DMS153 treated with DMSO at 0.1 percent for 48 hours (cell line): ENCODE results near the gene ZNF506.
"Not testable (repeated sequence)": the region's sequence is repeated elsewhere in the genome, so short reads cannot be mapped to it uniquely, and the experiment has no call there.

ENCODE experiments used
- DNase-seq: peaks from one replicate; lab custom pipeline; 2025; ENCODE audit not compliant: unreplicated experiment; lab: John Stamatoyannopoulos, UW

ZNF506 gene

DNA sequence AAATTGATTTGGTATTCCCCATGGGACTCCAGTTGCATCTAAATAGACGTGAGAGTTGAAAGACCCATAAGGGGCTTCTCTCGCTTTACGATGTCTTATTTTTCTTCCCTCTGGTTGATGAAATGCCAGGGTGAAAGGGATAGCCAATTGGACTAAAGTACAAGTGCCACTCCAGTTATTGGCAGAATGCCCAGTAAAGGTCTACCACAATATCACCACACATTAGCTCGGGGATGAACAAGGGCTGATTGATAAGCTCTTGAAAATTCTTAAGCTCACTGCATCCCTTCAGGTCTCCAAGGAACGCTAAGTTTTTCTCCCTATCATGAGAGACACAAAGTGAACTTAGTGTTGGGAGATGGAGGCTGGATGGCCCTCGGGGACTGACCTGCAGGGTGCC, 39.8 kb downstream of the ZNF506 start:
- peak; percentile 26 for DNase-seq

DNA sequence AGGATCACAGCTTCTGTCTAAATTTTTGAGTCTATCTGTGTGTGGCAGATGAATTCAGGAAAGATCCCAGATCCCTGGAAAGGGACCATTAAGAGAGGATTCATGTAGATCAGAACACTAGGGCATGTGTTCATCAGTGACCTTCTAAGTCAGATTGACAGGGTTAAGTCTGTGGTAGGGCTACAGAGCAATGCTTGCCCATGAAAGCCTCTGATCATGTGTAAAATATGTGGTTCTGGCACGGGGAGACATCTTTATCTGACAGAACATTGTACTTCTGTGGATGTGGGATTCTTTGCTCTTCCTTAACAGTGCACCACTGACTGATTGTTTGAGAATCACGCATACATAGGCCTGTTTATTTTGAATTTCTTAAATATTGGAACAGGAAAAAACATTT, 42.9 kb downstream of the ZNF506 start:
- no peak for DNase-seq

DNA sequence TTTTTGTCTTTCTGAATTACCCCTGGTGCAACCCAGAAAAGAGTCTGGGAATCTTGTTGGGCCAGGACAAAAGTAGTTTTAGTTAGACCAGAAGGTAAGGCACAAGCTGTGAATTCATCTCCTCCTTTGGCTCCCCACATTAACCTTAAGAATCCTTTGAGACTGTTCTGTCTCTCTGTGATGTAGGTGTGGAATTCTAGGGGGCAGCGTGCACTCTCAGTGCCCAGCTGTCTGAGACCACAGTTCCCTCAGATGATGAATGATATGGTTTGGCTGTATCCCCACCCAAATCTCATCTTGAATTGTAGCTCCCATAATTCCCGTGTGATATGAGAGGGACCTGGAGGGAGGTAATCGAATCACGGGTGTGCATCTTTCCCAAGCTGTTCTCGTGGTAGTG, 43.9 kb downstream of the ZNF506 start:
- DNase-seq: no peak

DNA sequence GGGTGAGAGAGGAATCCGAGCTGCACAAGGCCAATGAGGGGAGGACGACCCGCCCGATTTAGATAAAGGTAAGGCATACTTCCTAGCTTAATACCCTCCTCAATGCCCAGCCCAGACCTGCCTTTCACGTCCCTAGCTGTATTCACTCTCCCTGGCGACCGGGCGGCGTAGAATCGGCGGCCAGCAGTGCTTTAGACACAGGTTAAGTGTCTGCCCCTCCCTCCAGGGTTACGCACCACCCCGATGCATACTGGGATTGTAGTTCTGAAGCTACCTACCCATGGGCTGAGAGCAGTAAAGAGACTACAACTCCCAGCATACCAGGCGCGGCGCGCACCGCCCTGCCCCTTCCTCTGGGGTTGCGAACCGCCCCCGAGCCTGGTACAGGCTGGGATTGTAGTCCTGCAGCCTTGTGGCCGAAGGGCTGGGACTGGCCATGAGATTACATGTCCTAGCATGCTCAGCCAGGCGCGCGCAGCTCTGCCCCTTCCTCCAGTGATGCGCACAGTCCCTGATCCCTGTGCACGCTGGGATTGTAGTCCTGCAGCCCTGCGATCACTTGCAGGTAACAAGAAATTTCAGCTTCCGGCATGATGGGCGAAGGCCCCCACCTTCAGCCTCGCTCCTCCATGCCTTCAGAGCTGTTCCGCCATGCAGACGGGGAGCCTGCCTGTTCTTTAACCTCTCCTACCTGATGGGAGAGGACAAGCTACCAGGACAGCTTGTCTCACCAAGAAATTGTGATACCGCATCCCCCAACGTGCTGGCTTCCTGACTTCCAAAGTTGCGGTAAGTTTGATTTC, 45.1 kb downstream of the ZNF506 start:
- peak; percentile 94 for DNase-seq

DNA sequence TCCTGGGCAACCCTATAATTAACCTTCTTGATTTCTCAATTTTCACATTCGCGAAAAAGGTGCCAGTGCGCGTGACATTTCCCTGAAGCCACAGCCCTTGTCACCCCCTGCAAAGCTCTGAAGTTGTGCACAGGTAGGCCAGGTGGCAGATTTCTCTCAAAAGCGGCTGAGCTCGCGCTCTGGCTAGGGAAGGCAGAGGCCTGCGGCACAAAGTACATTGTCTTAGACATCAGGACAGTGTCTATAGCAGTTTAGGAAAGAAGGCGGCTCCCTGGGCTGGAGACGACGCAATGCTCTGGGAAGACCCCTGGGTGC, 45.7 kb downstream of the ZNF506 start:
- no peak for DNase-seq

DNA sequence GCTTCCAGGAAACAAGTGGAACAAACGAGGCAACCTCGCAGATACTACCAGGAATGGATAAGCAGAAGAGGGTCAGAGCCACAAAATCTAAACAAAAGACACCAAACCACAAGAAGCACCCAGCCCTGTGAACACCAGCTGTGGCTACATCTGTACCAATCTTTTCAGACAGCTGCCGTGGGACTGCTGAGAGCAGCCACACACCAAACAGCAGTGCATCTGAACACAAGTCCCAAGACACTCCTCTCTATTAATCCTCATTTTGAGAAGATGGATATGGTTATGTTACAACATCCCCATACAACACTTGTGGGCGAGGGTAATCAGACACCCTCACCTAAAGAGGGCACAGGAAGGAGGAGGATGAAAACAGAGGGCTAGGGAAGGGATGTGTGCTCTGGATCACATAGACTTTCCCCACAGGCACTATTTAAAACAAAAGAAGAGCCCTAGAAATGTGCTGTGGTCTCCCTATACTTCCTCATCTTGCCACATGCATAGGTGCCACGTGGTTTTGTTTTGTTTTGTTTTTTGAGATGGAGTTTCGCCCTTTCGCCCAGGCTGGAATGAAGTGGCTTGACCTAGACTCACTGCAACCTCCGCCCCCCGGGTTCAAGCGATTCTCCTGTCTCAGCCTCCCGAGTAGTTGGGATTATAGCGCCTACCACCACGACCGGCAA, 47.1 kb downstream of the ZNF506 start:
- no peak for DNase-seq

DNA sequence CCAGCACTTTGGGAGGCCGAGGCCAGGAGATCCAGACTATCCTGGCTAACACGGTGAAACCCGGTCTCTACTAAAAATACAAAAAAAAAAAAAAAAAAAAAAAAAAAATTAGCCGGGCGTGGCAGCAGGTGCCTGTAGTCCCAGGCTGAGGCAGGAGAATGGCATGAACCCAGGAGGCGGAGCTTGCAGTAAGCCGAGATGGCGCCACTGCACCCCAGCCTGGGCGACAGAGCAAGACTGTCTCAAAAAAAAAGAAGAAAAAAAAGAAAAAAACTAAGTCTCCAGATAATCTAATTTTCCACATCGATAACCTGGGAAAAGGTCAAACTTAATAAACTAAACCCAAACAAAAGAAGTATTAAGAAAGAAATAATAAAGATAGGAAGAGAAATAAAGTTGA, 49.6 kb downstream of the ZNF506 start:
- not testable (repeated sequence) for DNase-seq

DNA sequence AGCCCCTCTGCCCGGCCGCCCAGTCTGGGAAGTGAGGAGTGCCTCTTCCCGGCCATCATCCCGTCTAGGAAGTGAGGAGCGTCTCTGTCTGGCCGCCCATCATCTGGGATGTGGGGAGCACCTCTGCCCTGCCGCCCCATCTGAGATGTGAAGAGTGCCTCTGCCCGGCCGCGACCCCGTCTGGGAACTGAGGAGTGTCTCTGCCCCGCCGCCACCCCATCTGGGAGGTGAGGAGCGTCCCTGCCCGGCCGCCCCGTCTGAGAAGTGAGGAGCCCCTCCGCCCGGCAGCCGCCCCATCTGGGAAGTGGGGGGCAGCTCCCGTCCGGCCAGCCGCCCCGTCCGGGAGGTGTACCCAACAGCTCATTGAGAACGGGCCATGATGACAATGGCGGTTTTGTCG, 51.6 kb downstream of the ZNF506 start:
- not testable (repeated sequence) for DNase-seq

DNA sequence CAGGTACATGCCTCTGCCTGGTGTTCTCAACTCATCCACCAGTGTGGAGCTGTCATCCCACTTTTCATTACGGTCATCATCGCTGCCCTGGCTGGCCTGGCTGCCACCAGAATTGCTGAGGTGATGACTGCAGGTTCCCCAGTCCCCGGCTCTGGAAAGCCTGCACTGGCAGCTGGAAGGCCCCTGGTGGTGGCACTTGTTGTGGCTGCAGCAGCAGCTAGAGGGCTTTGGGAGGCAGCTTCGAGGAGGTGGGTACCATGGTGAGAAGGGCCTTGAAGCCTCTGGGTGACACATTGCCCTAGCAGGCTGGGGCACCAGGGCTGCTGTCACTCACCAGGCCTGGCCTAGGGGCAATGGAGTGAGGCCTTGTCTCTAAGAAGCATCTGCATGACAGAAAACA, 63.4 kb downstream of the ZNF506 start:
- no peak for DNase-seq

DNA sequence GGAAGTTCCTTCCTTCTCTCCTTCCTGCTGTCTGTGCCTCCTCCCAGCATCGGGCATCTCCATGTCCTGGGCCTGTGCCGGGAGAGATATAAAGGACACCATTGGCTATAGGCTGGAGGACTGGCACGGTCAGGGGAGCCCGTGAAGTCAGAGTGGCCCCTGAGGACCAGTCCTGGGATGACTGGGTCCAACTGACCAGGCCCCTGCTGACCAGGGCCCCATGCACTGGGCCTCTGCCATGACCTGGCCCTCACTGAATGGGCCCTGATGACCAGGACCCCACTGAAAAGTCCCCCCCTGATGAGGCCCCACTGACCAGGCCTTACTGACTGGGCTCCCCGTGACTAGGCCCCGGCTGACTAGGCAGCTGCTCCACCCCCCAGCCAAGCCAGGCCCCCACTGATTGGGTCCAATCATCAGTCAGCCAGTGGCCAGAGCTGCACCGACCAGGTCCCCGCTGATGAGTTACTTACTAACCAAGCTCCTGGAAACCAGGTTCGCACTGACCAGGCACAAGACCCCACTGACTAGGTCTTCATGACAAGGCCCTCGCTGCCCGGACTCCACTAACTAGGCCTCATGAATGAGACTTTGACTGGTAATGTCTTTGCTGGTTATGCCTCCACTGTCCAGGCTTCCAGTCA, 68.7 kb downstream of the ZNF506 start:
- DNase-seq: no peak

DNA sequence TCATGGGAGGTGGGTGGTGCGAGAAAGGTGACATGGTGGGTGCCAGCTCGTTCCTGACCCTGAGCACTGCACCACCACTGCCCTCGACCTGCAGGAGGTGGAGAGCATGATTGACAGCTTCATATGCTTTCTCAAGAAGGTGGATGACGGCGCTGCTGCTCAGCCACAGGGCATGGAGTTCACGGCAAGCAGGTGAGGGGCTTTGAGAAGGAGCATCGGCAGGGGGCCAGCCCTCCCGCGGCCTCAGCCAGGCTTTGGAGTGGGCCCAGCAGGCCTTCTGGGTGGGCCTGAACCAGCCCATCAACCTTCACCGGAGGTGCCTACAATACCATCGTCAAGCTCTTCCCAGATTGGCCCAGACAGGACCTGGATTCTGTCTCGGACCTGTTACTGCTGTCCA, 69.7 kb downstream of the ZNF506 start:
- no peak for DNase-seq

DNA sequence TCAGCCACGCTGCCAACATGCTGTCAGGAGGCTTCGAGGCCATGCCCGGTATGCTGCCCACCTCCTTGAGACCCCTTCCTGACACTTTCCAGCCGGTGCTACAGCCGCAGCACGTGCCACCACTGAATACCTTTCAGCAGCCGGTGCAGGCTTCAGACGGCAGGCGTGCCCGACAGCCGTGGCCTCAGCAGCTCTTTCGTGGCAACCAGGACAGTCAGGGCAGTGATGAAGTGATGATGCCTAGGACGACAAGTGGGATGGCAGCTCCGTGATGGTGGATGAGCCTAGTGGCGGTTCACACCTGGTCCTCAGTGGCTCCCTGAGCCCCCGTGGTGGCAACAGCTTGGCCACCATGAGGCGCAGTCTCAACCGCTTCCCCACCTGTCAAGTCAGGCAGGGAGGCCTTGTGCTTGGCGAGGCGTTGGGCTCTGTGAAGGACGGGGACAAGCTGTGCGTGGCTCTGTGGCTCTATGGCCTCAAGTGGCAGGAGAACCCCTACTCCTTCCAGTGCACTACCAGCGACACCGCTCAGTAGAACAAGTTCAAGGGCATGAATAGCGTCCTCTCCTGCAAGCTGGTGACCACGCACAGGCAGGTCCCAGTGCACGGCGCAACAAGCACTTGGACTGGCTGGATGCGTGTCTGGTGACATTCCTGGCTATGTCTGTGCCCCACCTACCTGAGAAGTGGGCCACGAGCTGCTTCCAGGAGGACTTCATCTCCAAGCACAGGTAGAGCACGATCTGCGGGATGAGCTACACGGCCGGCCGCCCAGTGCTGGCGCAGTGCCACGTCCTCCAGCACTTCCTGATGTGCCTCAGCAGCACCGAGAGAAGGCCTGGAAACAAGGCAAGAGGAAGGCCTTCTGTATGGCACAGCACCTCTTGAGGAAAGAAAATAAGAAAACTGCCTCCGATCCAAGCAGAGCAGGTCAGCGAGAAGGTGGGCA, 70.4 kb downstream of the ZNF506 start:
- no peak for DNase-seq

DNA sequence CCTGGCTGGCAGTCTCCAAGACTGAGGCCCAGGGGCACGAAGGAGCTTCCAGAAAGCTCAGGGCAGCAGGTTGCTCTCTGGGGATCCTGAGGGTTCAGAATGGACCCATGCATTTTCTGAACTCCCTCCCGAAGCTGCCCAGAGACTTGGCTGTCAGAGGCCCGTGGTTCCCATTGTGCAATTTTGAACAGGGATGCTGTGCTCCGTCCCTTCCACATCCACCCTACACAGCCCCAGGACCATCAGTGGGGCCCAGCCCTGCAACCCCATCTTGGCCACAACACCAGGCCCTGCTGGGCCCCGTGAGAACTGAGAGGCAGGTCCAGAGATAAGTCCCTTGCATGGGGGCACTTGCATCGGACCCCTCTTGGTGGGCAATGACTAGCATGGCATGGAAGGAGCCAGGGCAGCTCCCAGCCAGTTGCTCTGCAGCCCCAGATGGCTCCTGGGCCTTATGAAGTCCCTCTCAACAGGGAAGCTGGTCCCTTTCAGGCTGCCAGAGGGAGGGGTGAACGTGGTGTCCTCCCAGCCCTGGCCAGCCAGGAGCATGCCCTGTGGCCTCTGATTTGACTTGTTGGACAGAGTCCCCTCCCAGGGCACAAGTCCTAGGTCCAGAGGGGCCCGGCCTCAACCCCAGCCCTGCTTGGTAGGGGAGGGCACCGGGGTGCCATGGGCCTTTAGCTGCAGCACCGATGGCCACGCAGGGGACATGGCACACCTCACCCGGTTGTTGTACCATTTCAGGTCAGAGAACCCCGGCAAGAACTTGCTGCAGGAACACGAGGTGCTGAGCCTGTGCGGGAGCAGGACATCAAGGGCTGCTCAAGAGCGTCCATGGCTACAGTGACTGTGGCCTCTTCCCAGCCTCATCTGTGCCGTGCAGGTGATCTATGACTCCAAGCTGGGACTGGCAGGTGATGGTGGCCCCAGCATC, 71.4 kb downstream of the ZNF506 start:
- no peak for DNase-seq

DNA sequence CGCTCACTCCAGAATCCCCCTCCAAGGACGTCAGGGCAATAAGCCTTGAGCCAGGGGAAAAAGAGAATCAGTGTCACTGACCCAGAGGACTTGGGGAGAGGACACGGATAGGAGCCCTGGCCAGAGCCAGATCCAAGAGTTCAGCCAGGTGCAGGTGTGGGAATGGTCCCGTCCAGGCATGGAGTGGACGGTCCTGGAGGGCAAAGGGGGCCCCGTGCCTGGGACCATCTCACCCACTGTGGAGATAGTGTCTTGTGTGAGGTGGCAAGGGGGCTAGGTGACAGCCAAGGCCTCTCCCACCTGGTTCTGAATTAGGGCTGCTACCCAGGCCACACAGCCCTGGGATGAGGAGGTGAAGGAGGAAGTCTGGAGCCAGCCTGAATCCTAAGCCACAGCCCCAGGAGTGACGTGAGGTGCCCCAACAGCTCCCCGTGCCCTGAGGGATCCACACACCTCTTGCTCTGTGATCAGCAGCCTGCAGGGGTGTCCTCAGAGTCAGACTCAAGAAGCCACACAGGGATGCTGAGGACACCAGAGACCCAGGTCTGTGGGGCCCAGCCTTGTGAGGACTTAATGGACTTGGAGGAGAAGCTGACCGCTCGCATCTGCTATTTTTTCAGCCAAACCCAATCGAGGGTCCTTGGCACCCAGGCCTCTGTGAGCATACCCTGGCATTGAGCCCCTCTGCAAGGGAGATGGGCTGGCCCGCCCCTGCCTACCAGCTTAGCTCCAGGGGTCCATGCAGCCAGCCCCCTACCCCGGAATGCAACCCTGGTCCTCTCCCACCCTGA, 72.2 kb downstream of the ZNF506 start:
- DNase-seq: no peak

DNA sequence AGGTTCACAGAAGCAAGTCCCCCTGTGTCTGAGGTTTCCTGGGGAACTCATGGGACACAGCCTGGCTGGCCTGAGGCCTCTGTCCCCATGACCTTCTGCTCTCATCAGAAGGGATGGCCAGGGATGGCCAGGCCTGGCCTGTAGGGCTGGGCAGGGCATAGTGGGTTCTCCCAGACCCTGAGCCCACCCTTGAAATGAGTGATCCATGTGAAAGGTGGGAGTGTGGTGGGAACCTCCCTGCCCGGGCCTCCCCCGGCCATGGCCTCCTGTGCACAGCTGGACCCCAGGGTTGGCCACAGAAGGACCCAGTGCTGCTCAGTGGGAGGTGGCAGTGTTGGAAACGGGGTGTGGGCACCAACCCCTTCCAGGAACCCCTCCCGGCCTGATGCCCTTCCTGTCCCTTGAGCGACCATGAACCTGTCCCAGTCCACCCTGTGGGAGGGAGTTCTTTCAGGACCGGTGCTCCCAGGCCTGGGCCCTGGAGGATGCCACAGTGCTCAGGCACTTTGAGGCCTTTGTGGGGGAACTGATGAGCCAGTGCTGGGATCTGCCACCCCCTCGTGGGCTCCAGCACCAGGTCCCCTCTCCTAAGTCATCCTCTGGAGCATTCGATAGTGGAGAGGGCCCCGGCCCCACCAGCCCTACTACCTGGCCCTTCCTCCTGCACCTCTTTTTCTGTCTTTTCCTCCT, 73.2 kb downstream of the ZNF506 start:
- no peak for DNase-seq

DNA sequence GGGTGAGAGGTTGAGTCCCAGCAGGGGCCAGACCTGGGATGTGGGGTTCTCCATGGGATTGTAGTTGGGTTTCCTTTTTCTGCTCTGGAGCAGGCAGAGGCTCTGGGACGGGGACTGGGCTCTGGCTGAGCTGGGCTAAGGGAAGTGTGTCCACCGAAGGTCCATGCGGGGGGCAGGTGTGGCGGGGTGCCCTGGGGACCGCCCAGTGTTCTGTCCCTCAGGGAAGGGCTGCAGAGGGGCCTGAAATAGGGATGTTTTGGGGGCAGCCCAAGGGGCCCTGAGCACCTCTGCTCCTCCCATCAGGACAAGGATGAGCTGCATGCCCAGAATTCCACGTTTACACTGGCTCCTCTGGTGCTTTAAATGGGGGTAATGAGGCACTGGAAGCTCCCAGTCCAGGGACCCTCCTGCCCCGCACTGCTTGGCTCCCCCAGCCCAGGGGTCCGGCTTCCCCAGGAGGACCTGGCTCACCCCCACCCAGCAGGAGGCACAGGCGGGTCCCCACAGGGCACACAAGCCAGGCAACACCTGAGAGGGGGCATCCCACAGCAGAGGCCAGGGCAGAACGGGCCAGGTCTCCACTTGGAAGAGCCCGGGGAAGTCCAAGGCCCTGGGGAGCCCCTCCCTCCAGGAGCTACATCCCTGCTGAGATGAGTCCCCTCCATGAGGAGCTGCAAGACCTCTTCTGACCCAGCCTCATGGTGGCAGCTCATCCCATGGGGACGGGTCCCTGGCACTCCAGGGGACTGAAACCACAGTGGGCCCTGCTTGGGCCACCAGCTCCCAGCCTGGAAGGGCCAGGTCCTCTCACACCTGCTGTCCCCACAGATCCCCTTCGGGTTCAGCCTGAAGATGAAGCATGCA, 74.0 kb downstream of the ZNF506 start:
- no peak for DNase-seq

DNA sequence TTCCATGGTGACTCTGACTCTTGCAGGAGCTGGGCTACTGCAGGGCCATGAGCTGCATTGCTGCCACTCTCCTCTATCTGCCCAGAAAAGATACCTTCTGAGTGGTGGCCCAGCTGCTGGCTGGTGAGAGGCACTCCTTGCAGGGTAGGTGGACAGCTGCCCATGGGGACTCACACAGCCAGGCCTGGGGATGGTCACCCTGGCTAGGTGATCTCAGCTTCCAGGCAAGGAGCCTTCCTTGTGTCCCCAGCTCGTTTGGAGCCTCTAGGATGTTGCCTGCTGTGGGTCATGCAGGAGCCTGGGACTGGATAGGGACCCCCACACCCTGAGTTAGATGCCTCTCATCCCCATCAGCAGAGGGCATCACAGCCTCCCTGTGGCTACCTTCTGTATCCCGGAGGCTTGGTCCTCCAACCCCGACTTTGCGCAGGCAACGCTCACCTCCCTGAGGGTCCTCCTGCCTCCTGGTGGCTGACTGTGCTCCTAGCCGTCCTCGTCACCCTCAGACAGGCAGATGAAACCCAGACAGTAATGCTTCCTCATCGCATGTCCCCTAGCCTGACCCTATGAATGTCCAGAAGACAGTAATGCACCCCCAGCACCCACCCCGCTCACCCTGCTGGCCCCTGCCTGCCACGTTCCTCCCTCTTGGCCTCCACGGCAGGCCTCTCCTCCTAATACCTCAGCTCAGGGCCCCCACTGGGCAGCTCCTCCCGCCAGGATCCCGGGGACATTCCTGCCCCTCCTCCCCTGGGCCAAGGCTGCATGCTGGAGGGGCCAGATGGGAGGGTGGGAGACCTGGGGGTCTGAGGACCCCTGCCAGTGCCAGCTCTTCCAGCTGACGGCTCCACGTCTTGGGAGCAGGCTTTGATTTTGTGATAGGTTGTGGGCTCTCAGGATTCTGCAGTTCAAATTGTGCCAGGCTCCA, 75.0 kb downstream of the ZNF506 start:
- DNase-seq: no peak
